Measurements from ENCODE around the gene ATP8A2.

DNA sequence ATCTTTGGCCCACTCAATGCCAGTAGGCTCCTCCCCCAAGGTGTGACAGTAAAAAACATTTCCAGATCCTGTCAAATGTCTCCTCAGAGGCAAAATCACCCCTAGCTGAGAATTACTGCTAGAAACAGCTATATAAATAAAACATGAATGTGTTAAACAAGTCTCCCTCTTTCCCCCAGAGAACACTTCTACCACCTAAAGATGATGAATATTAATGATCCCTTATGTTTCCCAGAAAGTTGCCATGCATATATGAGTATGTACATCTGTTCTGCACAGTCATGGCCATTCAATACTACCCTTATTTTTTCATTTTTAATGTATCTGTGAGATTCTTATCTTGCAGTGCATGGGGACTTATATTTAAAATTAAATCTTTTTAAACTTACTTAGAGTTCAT is 450.0 kb downstream of the ATP8A2 start:
- TF ChIP-seq, protein P1, sequence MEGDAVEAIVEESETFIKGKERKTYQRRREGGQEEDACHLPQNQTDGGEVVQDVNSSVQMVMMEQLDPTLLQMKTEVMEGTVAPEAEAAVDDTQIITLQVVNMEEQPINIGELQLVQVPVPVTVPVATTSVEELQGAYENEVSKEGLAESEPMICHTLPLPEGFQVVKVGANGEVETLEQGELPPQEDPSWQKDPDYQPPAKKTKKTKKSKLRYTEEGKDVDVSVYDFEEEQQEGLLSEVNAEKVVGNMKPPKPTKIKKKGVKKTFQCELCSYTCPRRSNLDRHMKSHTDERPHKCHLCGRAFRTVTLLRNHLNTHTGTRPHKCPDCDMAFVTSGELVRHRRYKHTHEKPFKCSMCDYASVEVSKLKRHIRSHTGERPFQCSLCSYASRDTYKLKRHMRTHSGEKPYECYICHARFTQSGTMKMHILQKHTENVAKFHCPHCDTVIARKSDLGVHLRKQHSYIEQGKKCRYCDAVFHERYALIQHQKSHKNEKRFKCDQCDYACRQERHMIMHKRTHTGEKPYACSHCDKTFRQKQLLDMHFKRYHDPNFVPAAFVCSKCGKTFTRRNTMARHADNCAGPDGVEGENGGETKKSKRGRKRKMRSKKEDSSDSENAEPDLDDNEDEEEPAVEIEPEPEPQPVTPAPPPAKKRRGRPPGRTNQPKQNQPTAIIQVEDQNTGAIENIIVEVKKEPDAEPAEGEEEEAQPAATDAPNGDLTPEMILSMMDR (IDR thresholded peaks at IDR 0.05): no peak
- TF ChIP-seq EP300 (IDR thresholded peaks at IDR 0.05; ENCODE audit: low read depth): no peak

Data from transverse colon (tissue), 3 donors.